Measurements from ENCODE around the gene SEMG1.

DNA sequence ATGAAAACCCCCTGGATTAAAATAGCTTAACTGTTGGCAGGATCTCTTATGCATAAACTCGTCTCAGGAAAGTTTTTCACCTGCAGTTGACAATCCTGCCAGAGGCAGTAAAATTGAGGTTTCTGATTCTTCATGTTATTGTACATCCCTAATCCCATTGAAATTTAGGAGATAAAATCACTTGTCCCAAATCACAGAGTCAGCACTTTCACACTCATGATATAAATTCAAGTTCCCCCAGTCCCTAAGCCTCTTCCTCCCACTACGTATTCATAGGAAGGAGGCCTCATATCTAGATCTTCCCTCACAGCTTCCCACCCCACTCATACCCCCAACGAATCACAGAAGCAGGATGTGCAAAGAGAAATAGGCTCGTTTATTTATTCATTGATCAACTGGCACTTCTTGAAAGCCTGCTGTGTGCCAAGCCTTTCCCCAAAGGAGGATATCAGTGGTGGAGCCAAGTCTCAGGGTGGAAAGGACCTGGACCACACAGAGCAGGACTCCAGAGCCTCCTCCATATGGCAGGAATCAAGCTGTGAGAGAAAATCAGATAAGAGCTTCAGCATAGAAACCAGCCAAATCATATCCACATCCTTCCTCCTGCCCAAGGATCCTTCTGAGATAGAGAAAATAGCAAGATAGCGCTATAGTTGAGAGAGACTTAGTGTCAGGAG is 45.2 kb downstream of the SEMG1 start:
- TF ChIP-seq POLR2A (IDR thresholded peaks at IDR 0.05) (no peak), CTCF (IDR thresholded peaks at IDR 0.05) (no peak)
